HepG2 (cell line): ENCODE data around the gene RTEL1. TPM values are rescaled to one million over a fixed set of nuclear protein-coding genes. Genes with fewer than 3 reads are reported as not detected.

Source experiments
- ARNT ChIP-seq: fragments of 450-650 bp; IDR thresholded peaks from 2 replicates; pipeline ENCODE4 v1.6.1; 2017
- DR1 ChIP-seq: sonication (generic); formaldehyde crosslinking; IDR thresholded peaks from 2 replicates; pipeline ENCODE4 v1.8.0; 2021; ENCODE audit warnings: mild to moderate bottlenecking, missing genetic modification reagents, inconsistent platforms
- FLYWCH1 ChIP-seq: sonication (generic); formaldehyde crosslinking; IDR thresholded peaks from 2 replicates; pipeline ENCODE4 v1.8.1; 2023; ENCODE audit warnings: mild to moderate bottlenecking, missing genetic modification reagents
- IRF9 ChIP-seq: sonication (generic); formaldehyde crosslinking; IDR thresholded peaks from 2 replicates; pipeline ENCODE4 v1.8.0; 2022; ENCODE audit warnings: missing genetic modification reagents, mild to moderate bottlenecking, borderline replicate concordance
- IRX3 ChIP-seq: sonication (generic); formaldehyde crosslinking; IDR thresholded peaks from 2 replicates; pipeline ENCODE4 v1.8.1; 2023; ENCODE audit warnings: mild to moderate bottlenecking, low read depth, missing genetic modification reagents, borderline replicate concordance
- JDP2 ChIP-seq: sonication (generic); formaldehyde crosslinking; IDR thresholded peaks from 2 replicates; pipeline ENCODE4 v1.8.1; 2022; ENCODE audit warnings: missing genetic modification reagents, borderline replicate concordance
- MED8 ChIP-seq: sonication (generic); formaldehyde crosslinking; IDR thresholded peaks from 2 replicates; pipeline ENCODE4 v1.8.1; 2023; ENCODE audit warnings: mild to moderate bottlenecking, missing genetic modification reagents; ENCODE audit not compliant: insufficient replicate concordance
- RBM22 ChIP-seq: fragments of 200-400 bp; formaldehyde crosslinking; optimal IDR thresholded peaks from 2 replicates; pipeline ENCODE3; 2017; ENCODE audit warnings: mild to moderate bottlenecking, low read length, moderate library complexity
- SYNCRIP ChIP-seq: fragments of 200-400 bp; formaldehyde crosslinking; IDR thresholded peaks from 2 replicates; pipeline ENCODE4 v1.6.1; 2018; ENCODE audit warnings: mild to moderate bottlenecking, low read depth, low read length; ENCODE audit not compliant: insufficient read depth
- TOPORS ChIP-seq: sonication (generic); formaldehyde crosslinking; IDR thresholded peaks from 2 replicates; pipeline ENCODE4 v1.8.0; 2023; ENCODE audit warnings: mild to moderate bottlenecking, missing genetic modification reagents
- ZNF30 ChIP-seq: sonication (generic); formaldehyde crosslinking; IDR thresholded peaks from 2 replicates; pipeline ENCODE4 v1.5.0; 2020; ENCODE audit warnings: mild to moderate bottlenecking, missing genetic modification reagents
- ZNF337 ChIP-seq: sonication (generic); formaldehyde crosslinking; IDR thresholded peaks from 2 replicates; pipeline ENCODE4 v1.5.1; 2020; ENCODE audit warnings: missing genetic modification reagents, low read depth, mild to moderate bottlenecking, borderline replicate concordance
- ZNF629 ChIP-seq: sonication (generic); formaldehyde crosslinking; conservative IDR thresholded peaks from 2 replicates; pipeline ENCODE4 v1.5.0; 2020; ENCODE audit warnings: missing genetic modification reagents
- ZSCAN25 ChIP-seq: sonication (generic); formaldehyde crosslinking; IDR thresholded peaks from 2 replicates; pipeline ENCODE4 v1.8.0; 2022; ENCODE audit warnings: mild to moderate bottlenecking, missing genetic modification reagents
- polyA plus RNA-seq, 8 experiments: library from polyadenylated mRNA; depleted of rRNA in 3 of 8; stranded (reverse) in 7 of 8; unstranded in 1 of 8; fragments of >200 nt; fragmentation: Illumina TruSeq in 4 of 8; extraction: Trizol in 4 of 8; gene quantifications; 2 replicates each; pipeline versions ENCODE4 v1.2.1 to v1.2.3, GENCODE V29; 2011 to 2016; ENCODE audit warnings: low read depth in 4 of 8, missing spikeins in 1 of 8, mixed read lengths in 1 of 8; ENCODE audit not compliant: insufficient read depth in 1 of 8
- total RNA-seq, 5 experiments: library from RNA; depleted of rRNA; stranded (reverse); fragments of >200 nt; fragmentation: Illumina TruSeq; extraction: Trizol; gene quantifications; 2 replicates each; pipeline ENCODE4 v1.2.3, GENCODE V29; 2016; ENCODE audit warnings: low read depth in 1 of 5
- TF ChIP-seq, protein P1 (sequence below): sonication (generic); formaldehyde crosslinking; IDR thresholded peaks from 2 replicates; pipeline ENCODE4 v1.8.0; 2022; ENCODE audit warnings: mild to moderate bottlenecking, missing genetic modification reagents
- TF ChIP-seq, protein P2 (sequence below): sonication (generic); formaldehyde crosslinking; IDR thresholded peaks from 2 replicates; pipeline ENCODE4 v1.4.0; 2020; ENCODE audit warnings: missing genetic modification reagents
- TF ChIP-seq, protein P3 (sequence below), 2 experiments: sonication (generic) in 1 of 2; formaldehyde crosslinking in 1 of 2; IDR thresholded peaks; 2 replicates each; pipeline versions ENCODE4 v1.4.0 to v1.6.1; 2016 to 2020; ENCODE audit warnings: borderline replicate concordance in 1 of 2, low read depth in 1 of 2, mild to moderate bottlenecking in 1 of 2, missing genetic modification reagents in 1 of 2

Gene RTEL1
- total and polyA plus RNA-seq, 2 of the 13 experiments (the other 11 are each of a cell fraction or from before 2014, with no cell fraction given) = 21.8 to 36.4 TPM

DNA sequence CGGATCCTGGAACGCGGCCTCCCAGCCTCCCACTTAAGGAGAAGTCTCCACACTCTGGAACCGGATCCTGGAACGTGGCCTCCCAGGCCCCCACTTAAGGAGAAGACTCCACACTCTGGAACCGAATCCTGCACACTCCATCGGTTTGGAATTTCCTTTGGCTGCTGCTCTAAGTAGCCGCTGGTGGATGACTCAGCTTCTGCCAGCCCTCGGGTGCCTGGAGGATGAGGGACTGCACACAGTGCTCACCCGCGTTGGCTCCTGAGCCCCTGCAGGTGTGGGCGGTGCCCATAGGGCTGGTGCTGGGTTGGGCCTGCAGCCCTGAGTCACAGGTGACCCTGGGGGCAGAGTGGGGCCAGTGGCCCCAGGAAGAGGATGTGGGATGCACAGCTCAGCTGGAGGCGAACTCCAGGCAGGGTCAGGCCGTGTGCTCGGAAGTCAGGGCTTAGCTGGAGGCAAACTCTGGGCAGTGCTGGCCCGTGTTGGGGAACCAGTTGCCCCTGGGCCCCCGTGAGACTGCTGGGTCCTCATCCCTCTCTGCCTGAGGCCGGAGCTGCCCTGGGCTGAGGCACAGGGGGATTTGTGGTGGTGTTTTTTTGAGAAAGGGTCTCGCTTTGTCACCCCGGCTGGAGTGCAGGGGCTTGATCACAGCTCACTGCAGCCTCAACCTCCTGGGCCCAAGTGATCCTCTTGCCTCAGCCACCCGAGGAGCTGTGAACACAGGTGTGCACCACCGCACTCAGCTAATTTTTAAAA lies 24.4 kb downstream of the RTEL1 start (continued):
- TF ChIP-seq ZNF337 (CRISPR knock-in tag) = no peak
- TF ChIP-seq TOPORS (CRISPR knock-in tag) = no peak
- TF ChIP-seq ZSCAN25 = no peak
- TF ChIP-seq, protein P1, sequence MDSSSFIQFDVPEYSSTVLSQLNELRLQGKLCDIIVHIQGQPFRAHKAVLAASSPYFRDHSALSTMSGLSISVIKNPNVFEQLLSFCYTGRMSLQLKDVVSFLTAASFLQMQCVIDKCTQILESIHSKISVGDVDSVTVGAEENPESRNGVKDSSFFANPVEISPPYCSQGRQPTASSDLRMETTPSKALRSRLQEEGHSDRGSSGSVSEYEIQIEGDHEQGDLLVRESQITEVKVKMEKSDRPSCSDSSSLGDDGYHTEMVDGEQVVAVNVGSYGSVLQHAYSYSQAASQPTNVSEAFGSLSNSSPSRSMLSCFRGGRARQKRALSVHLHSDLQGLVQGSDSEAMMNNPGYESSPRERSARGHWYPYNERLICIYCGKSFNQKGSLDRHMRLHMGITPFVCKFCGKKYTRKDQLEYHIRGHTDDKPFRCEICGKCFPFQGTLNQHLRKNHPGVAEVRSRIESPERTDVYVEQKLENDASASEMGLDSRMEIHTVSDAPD = no peak
- TF ChIP-seq ZNF629 (CRISPR knock-in tag) = no peak
- TF ChIP-seq, protein P2, sequence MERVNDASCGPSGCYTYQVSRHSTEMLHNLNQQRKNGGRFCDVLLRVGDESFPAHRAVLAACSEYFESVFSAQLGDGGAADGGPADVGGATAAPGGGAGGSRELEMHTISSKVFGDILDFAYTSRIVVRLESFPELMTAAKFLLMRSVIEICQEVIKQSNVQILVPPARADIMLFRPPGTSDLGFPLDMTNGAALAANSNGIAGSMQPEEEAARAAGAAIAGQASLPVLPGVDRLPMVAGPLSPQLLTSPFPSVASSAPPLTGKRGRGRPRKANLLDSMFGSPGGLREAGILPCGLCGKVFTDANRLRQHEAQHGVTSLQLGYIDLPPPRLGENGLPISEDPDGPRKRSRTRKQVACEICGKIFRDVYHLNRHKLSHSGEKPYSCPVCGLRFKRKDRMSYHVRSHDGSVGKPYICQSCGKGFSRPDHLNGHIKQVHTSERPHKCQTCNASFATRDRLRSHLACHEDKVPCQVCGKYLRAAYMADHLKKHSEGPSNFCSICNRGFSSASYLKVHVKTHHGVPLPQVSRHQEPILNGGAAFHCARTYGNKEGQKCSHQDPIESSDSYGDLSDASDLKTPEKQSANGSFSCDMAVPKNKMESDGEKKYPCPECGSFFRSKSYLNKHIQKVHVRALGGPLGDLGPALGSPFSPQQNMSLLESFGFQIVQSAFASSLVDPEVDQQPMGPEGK (CRISPR knock-in tag) = 0 out of 2 replicates have a peak, but pooled peaks have one; percentile 42
- TF ChIP-seq IRF9 = 0 out of 2 replicates have a peak, but pooled peaks have one; percentile 29
- no peak for TF ChIP-seq ZNF30 (CRISPR knock-in tag)
- no peak for TF ChIP-seq ARNT
- TF ChIP-seq RBM22 = no peak
- no peak for TF ChIP-seq MED8 (CRISPR knock-in tag)
- no peak for TF ChIP-seq JDP2 (CRISPR knock-in tag)
- no peak for TF ChIP-seq DR1
- no peak for TF ChIP-seq SYNCRIP
- no peak for TF ChIP-seq IRX3 (CRISPR knock-in tag)
- no peak for TF ChIP-seq FLYWCH1 (CRISPR knock-in tag)
- TF ChIP-seq, protein P3, sequence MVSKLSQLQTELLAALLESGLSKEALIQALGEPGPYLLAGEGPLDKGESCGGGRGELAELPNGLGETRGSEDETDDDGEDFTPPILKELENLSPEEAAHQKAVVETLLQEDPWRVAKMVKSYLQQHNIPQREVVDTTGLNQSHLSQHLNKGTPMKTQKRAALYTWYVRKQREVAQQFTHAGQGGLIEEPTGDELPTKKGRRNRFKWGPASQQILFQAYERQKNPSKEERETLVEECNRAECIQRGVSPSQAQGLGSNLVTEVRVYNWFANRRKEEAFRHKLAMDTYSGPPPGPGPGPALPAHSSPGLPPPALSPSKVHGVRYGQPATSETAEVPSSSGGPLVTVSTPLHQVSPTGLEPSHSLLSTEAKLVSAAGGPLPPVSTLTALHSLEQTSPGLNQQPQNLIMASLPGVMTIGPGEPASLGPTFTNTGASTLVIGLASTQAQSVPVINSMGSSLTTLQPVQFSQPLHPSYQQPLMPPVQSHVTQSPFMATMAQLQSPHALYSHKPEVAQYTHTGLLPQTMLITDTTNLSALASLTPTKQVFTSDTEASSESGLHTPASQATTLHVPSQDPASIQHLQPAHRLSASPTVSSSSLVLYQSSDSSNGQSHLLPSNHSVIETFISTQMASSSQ (IDR thresholded peaks at IDR 0.05; ENCODE audit: low read depth) = no peak
- TF ChIP-seq, protein P3 (CRISPR knock-in tag; IDR thresholded peaks at IDR 0.05; ENCODE audit: borderline replicate concordance) = no peak
